GM12801 (cell line): Measurements from ENCODE around the gene DZIP1L.

Experiments used
- CTCF ChIP-seq: IDR thresholded peaks from one replicate; pipeline ENCODE4 v1.5.1; 2011; ENCODE audit warnings: control low read depth; ENCODE audit not compliant: insufficient read length; ENCODE audit errors: extremely low read depth

DZIP1L gene

GRCh38 chr3:138065949-138066348 is 49.5 kb downstream of the DZIP1L start:
- TF ChIP-seq CTCF, result no peak

- no peak for TF ChIP-seq CTCF
These were observed 52.0 kb downstream of the DZIP1L start for GRCh38 chr3:138063416-138063815.

- no peak for TF ChIP-seq CTCF
These were observed 52.8 kb downstream of the DZIP1L start for GRCh38 chr3:138062626-138063025.

- no peak for TF ChIP-seq CTCF
These were observed 53.4 kb downstream of the DZIP1L start for GRCh38 chr3:138062037-138062436.

- no peak for TF ChIP-seq CTCF
These were observed 54.6 kb downstream of the DZIP1L start for GRCh38 chr3:138060792-138061191.

GRCh38 chr3:138059261-138059660 is 56.1 kb downstream of the DZIP1L start:
- TF ChIP-seq CTCF, result no peak

GRCh38 chr3:138057384-138057783 is 58.0 kb downstream of the DZIP1L start:
- TF ChIP-seq CTCF, result no peak

GRCh38 chr3:138054057-138054456 is 61.4 kb downstream of the DZIP1L start:
- no peak for TF ChIP-seq CTCF
